HEK293T (cell line): ENCODE data around the gene FAM53B.

Experiments used
- CTCF ChIA-PET: fragments of 350-600 bp; formaldehyde crosslinking; extraction: SDS; loops from one replicate; lab custom pipeline; 2021; ENCODE audit warnings: antibody characterized with exemption, inconsistent platforms; lab: Yijun Ruan, JAX
- POLR2A ChIA-PET: fragments of 350-600 bp; formaldehyde crosslinking; extraction: SDS; loops from one replicate; lab custom pipeline; 2020; ENCODE audit warnings: antibody characterized with exemption, inconsistent platforms; lab: Yijun Ruan, JAX
- DNase-seq: peaks from one replicate; pipeline ENCODE4 v3.0.0; 2012; ENCODE audit warnings: mixed read lengths; ENCODE audit errors: extremely low spot score
- ARNT ChIP-seq: fragments of 450-650 bp; IDR thresholded peaks from 2 replicates; pipeline ENCODE4 v1.6.1; 2017; ENCODE audit warnings: mild to moderate bottlenecking
- BHLHE40 ChIP-seq: fragments of 450-650 bp; IDR thresholded peaks from 2 replicates; pipeline ENCODE4 v1.6.1; 2016; ENCODE audit warnings: mild to moderate bottlenecking, moderate library complexity, borderline replicate concordance
- CTBP1 ChIP-seq: fragments of 450-650 bp; IDR thresholded peaks from 2 replicates; pipeline ENCODE4 v1.6.1; 2016; ENCODE audit warnings: borderline replicate concordance
- ELF4 ChIP-seq: fragments of 450-650 bp; IDR thresholded peaks from 2 replicates; pipeline ENCODE4 v1.6.1; 2017; ENCODE audit warnings: antibody characterized with exemption
- FOXA1 ChIP-seq: fragments of 450-650 bp; IDR thresholded peaks from 2 replicates; pipeline ENCODE4 v1.6.1; 2016; ENCODE audit warnings: mild to moderate bottlenecking
- FOXK2 ChIP-seq: fragments of 450-650 bp; IDR thresholded peaks from 2 replicates; pipeline ENCODE4 v1.6.1; 2016; ENCODE audit warnings: mild to moderate bottlenecking
- FOXM1 ChIP-seq: fragments of 450-650 bp; IDR thresholded peaks from 2 replicates; pipeline ENCODE4 v1.6.1; 2017; ENCODE audit warnings: mild to moderate bottlenecking, borderline replicate concordance
- HDGF ChIP-seq: fragments of 450-650 bp; IDR thresholded peaks from 2 replicates; pipeline ENCODE4 v1.6.1; 2017; ENCODE audit warnings: antibody characterized with exemption, borderline replicate concordance
- L3MBTL2 ChIP-seq: fragments of 450-650 bp; conservative IDR thresholded peaks from 2 replicates; pipeline ENCODE4 v1.6.1; 2016; ENCODE audit warnings: mild to moderate bottlenecking
- LEF1 ChIP-seq: fragments of 450-650 bp; IDR thresholded peaks from 2 replicates; pipeline ENCODE4 v1.6.1; 2017; ENCODE audit warnings: mild to moderate bottlenecking, borderline replicate concordance
- NFRKB ChIP-seq: fragments of 450-650 bp; IDR thresholded peaks from 2 replicates; pipeline ENCODE4 v1.6.1; 2016; ENCODE audit warnings: mild to moderate bottlenecking, moderate library complexity
- PKNOX1 ChIP-seq: fragments of 450-650 bp; IDR thresholded peaks from 2 replicates; pipeline ENCODE4 v1.6.1; 2016
- SP1 ChIP-seq: fragments of 450-650 bp; IDR thresholded peaks from 2 replicates; pipeline ENCODE4 v1.6.1; 2017
- SUZ12 ChIP-seq: fragments of 450-650 bp; IDR thresholded peaks from 2 replicates; pipeline ENCODE4 v1.6.1; 2016; ENCODE audit warnings: mild to moderate bottlenecking
- TARDBP ChIP-seq: fragments of 450-650 bp; IDR thresholded peaks from 2 replicates; pipeline ENCODE4 v1.6.1; 2016
- ZNF384 ChIP-seq: fragments of 450-650 bp; IDR thresholded peaks from 2 replicates; pipeline ENCODE4 v1.6.1; 2016

Gene FAM53B

DNA sequence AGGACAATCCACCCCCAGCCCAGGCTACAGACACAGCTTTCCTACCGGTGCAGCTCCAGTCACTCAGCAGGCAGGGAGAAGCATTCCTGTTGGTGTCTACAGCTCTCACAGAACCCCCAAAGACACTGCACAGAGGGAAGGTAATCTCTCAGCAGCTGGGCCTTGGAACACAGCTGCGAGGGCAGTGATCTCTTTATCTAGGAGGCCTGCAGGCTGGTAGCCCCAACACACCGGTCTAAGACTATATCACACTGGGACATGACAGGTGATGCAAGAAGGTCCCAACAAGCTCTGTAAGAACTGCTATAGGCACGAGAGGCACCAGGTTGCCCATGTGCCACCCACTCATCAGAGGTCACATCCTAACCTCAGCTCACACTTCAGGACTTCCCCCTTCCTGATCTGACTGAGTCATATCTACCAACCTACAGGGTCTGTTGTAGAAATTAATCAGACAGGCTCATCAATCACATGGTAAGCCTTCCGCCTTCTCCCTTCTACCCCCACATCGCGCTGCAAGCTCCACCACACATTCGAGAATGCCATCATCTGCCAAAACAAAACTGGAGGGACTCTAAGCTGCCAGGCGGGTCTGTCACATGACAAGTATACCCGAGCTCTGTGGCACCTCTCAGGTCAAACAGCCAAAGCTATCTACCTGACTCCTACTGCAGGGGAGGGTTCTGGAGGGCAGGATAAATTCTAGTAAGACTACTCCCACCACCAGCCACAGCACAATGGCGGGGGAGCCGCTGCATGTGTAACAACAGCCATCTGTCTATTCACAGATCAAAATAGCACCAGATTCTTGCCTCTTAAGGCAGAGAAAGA lies 26.1 kb downstream of the FAM53B start:
- DNase-seq: no peak
- CTCF ChIA-PET: interaction anchor here (0.6 to 2.3 kb wide), 3 partner anchors 10 to 27 kb away, joined by 3 to 6 read pairs (median 5); no protein-coding TSS in a partner anchor
- no peak for TF ChIP-seq L3MBTL2
- no peak for TF ChIP-seq BHLHE40
- TF ChIP-seq FOXM1: no peak
- TF ChIP-seq ARNT: no peak
- no peak for TF ChIP-seq FOXK2
- TF ChIP-seq LEF1: no peak
- no peak for TF ChIP-seq ELF4
- no peak for TF ChIP-seq PKNOX1
- TF ChIP-seq SP1: no peak
- TF ChIP-seq TARDBP: no peak
- no peak for TF ChIP-seq SUZ12
- no peak for TF ChIP-seq HDGF
- no peak for TF ChIP-seq FOXA1
- no peak for TF ChIP-seq NFRKB
- TF ChIP-seq CTBP1: no peak
- TF ChIP-seq ZNF384: no peak
- POLR2A ChIA-PET: no interaction called here

GRCh38 chr10:124717041-124717757 lies 27.0 kb downstream of the FAM53B start:
- no peak for DNase-seq
- POLR2A ChIA-PET: no interaction called here
- CTCF ChIA-PET: interaction anchor here (2.3 kb wide), 1 partner anchor 24 kb away, joined by 6 read pairs; no protein-coding TSS in a partner anchor
- TF ChIP-seq L3MBTL2: no peak
- TF ChIP-seq FOXM1: no peak
- no peak for TF ChIP-seq ZNF384
- no peak for TF ChIP-seq SUZ12
- TF ChIP-seq HDGF: no peak
- no peak for TF ChIP-seq LEF1
- no peak for TF ChIP-seq NFRKB
- no peak for TF ChIP-seq ARNT
- TF ChIP-seq ELF4: no peak
- no peak for TF ChIP-seq SP1
- TF ChIP-seq CTBP1: no peak
- no peak for TF ChIP-seq PKNOX1

- ChIA-PET POLR2A (no interaction called here), CTCF (interaction anchor here (2.3 kb wide), 1 partner anchor 25 kb away, joined by 6 read pairs; no protein-coding TSS in a partner anchor)
- DNase-seq: no peak
- TF ChIP-seq ARNT (no peak), FOXA1 (no peak)
These were observed 27.8 kb downstream of the FAM53B start for GRCh38 chr10:124716369-124716768.

DNA sequence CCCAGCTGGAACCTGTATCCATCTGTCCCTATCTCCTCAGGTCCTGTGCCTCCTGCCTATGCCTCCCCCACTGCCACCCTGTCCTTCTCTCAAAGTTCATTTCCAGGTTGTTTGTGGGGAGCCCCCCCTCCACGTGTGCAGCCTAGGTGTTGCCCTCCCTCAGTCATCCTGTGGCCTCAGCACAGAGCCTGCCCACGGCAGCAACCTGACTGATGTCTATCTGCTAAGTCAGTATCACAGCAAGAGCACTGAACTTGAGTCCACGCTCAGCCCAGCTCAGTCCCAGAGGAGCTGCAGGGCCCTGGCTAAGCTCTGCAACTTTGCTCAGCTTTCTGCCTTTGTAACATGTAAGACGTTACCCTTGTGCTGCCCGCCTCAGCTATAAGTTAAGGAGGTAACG lies 28.7 kb downstream of the FAM53B start:
- TF ChIP-seq FOXM1 (no peak), PKNOX1 (no peak), BHLHE40 (no peak), L3MBTL2 (no peak), HDGF (no peak), FOXA1 (no peak), LEF1 (no peak), SUZ12 (no peak), CTBP1 (no peak), SP1 (no peak), ARNT (no peak), FOXK2 (no peak), NFRKB (no peak), ELF4 (no peak), ZNF384 (no peak)
- ChIA-PET POLR2A (no interaction called here), CTCF (no interaction called here)
- DNase-seq: no peak

GRCh38 chr10:124713679-124714255 lies 30.4 kb downstream of the FAM53B start:
- POLR2A ChIA-PET: no interaction called here

More at GRCh38 chr10:124713679-124714255, 30.4 kb downstream of the FAM53B start:
- CTCF ChIA-PET: no interaction called here
- TF ChIP-seq FOXK2 (no peak), L3MBTL2 (no peak), FOXM1 (no peak), ARNT (no peak), PKNOX1 (no peak), FOXA1 (no peak), HDGF (no peak), NFRKB (no peak), LEF1 (no peak), TARDBP (no peak), ELF4 (no peak), ZNF384 (no peak), CTBP1 (no peak), SUZ12 (no peak), SP1 (no peak), BHLHE40 (no peak)
- no peak for DNase-seq
